PC-3 (cell line): ENCODE measurements around the gene KCNC2. TPM values are rescaled to one million over a fixed set of nuclear protein-coding genes. Genes with fewer than 3 reads are reported as not detected.
A peak's percentile ranks its signal among the peaks of the same experiment; 100 is the strongest.

Experiments used
- ATAC-seq: fragments of 200-7000 bp; cut with Tn5 transposase; 2 replicates; pipeline ENCODE4 v1.9.1; 2020; ENCODE audit warnings: mild to moderate bottlenecking, moderate library complexity
- BruUV-seq: library from RNA; stranded (reverse); fragments of 400-500 nt; replicated peaks from 2 replicates; lab custom pipeline; 2021; lab: Mats Ljungman, UMichigan
- CTCF ChIA-PET: fragments of 300-600 bp; sonication (Branson Sonifier 250); formaldehyde crosslinking; loops from one replicate; lab custom pipeline; 2022; ENCODE audit warnings: antibody characterized with exemption; lab: Charles Lee
- POLR2A ChIA-PET: fragments of 300-600 bp; sonication (Branson Sonifier 250); formaldehyde crosslinking; loops from one replicate; lab custom pipeline; 2022; ENCODE audit warnings: antibody characterized with exemption; ENCODE audit not compliant: unreplicated experiment; lab: Charles Lee
- DNase-seq: peaks from one replicate; pipeline ENCODE4 v3.0.0-alpha.2; 2015
- H2AFZ ChIP-seq: fragments of 300-600 bp; sonication (generic); 2 replicates; pipeline ENCODE4 v1.6.0; 2016; ENCODE audit warnings: antibody characterized with exemption, low read length
- H3F3A ChIP-seq: fragments of 300-600 bp; sonication (generic); one replicate; pipeline ENCODE4 v1.6.0; 2017; ENCODE audit warnings: antibody characterized with exemption, low read length, control low read depth, mild to moderate bottlenecking; ENCODE audit not compliant: unreplicated experiment
- H3K27ac ChIP-seq: fragments of 300-600 bp; sonication (generic); 2 replicates; pipeline ENCODE4 v1.5.1; 2016; ENCODE audit warnings: mild to moderate bottlenecking, low read length
- H3K27me3 ChIP-seq: fragments of 300-600 bp; sonication (generic); 2 replicates; pipeline ENCODE4 v1.6.1; 2016; ENCODE audit warnings: low read length, mixed read lengths
- H3K36me3 ChIP-seq: fragments of 300-600 bp; sonication (generic); 2 replicates; pipeline ENCODE4 v1.6.1; 2016; ENCODE audit warnings: low read depth, mixed run types, low read length, mixed read lengths
- H3K4me1 ChIP-seq: fragments of 300-600 bp; sonication (generic); 2 replicates; pipeline ENCODE4 v1.5.1; 2016; ENCODE audit warnings: low read length; ENCODE audit not compliant: insufficient read depth
- H3K4me2 ChIP-seq: fragments of 300-600 bp; sonication (generic); 2 replicates; pipeline ENCODE4 v1.6.0; 2016; ENCODE audit warnings: low read length
- H3K4me3 ChIP-seq: fragments of 300-600 bp; sonication (generic); 2 replicates; pipeline ENCODE4 v1.5.1; 2016; ENCODE audit warnings: mild to moderate bottlenecking, low read length, mixed read lengths
- H3K79me2 ChIP-seq: fragments of 300-600 bp; sonication (generic); 2 replicates; pipeline ENCODE4 v1.6.1; 2017; ENCODE audit warnings: low read length, mixed read lengths
- H3K9ac ChIP-seq: fragments of 300-600 bp; sonication (generic); 2 replicates; pipeline ENCODE4 v1.6.0; 2016; ENCODE audit warnings: mild to moderate bottlenecking, low read length
- H3K9me2 ChIP-seq: fragments of 300-600 bp; sonication (generic); replicated peaks from 2 replicates; pipeline ENCODE4 v1.6.1; 2016; ENCODE audit warnings: mixed run types, low read length, mixed read lengths
- H3K9me3 ChIP-seq: fragments of 300-600 bp; sonication (generic); 2 replicates; pipeline ENCODE4 v1.6.1; 2016; ENCODE audit warnings: low read length, mixed read lengths
- H4K20me1 ChIP-seq: fragments of 300-600 bp; sonication (generic); 2 replicates; pipeline ENCODE4 v1.6.1; 2016; ENCODE audit warnings: low read length, mixed read lengths
- EZH2 ChIP-seq: fragments of 300-600 bp; sonication (generic); IDR thresholded peaks from one replicate; pipeline ENCODE4 v1.6.1; 2017; ENCODE audit warnings: antibody characterized with exemption, mild to moderate bottlenecking, low read length; ENCODE audit not compliant: unreplicated experiment
- EZH2phosphoT487 ChIP-seq: fragments of 300-600 bp; sonication (generic); IDR thresholded peaks from 2 replicates; pipeline ENCODE4 v1.6.1; 2018; ENCODE audit warnings: mild to moderate bottlenecking, antibody characterized with exemption, low read length, borderline replicate concordance
- intact Hi-C: fragments of 100-400 bp; cut with micrococcal nuclease; formaldehyde crosslinking; loops from 2 replicates; pipeline ENCODE4 v1.9.0; 2023
- total RNA-seq: library from RNA; depleted of rRNA; stranded (reverse); fragments of >200 nt; gene quantifications from 2 replicates; pipeline ENCODE4 v1.2.3, GENCODE V29; 2014
- TF ChIP-seq, protein P1 (sequence below): fragments of 300-600 bp; sonication (generic); conservative IDR thresholded peaks from 2 replicates; pipeline ENCODE4 v1.5.1; 2017; ENCODE audit warnings: antibody characterized with exemption, low read depth, mild to moderate bottlenecking, low read length

KCNC2 gene
- total RNA-seq, 1 experiment from 2014 or later, result not detected

DNA sequence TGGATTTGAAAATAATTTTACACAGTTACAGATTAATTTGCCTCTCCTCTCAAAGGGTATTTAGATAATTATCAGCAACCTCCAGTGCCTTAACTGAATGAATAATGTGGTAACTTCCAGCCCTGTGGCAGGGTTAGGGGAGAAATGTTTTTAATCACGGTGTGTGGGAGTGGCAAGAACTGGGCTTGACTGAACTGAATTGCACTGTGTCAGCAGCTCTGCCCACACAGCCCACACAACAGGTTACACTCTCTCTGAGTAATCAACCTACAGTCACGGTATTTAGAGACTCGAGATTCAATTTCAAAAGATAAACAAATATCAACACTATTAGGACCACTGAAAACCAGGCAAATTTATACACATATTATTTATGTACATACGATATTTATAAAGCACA, 198.5 kb downstream of the KCNC2 start:
- TF ChIP-seq EZH2phosphoT487, result no peak
- TF ChIP-seq, protein P1, sequence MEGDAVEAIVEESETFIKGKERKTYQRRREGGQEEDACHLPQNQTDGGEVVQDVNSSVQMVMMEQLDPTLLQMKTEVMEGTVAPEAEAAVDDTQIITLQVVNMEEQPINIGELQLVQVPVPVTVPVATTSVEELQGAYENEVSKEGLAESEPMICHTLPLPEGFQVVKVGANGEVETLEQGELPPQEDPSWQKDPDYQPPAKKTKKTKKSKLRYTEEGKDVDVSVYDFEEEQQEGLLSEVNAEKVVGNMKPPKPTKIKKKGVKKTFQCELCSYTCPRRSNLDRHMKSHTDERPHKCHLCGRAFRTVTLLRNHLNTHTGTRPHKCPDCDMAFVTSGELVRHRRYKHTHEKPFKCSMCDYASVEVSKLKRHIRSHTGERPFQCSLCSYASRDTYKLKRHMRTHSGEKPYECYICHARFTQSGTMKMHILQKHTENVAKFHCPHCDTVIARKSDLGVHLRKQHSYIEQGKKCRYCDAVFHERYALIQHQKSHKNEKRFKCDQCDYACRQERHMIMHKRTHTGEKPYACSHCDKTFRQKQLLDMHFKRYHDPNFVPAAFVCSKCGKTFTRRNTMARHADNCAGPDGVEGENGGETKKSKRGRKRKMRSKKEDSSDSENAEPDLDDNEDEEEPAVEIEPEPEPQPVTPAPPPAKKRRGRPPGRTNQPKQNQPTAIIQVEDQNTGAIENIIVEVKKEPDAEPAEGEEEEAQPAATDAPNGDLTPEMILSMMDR, result no peak
- H2AFZ ChIP-seq, result no peak overlapping the region
- no peaks in the 10 kb centered on the region for H3K4me1 ChIP-seq
- H3F3A ChIP-seq, result no peaks in the 10 kb centered on the region
- BruUV-seq, result no TSS peak
- H3K9ac ChIP-seq, result no peak overlapping the region
- no peak overlapping the region for H3K4me3 ChIP-seq
- no peaks in the 10 kb centered on the region for H3K36me3 ChIP-seq
- no peak overlapping the region for H3K27ac ChIP-seq
- H3K4me2 ChIP-seq, result no peak overlapping the region
- H3K9me3 ChIP-seq, result no peaks in the 10 kb centered on the region
- peak; percentile 67 for ATAC-seq
- no peaks in the 10 kb centered on the region for H3K27me3 ChIP-seq
- no peaks in the 10 kb centered on the region for H3K79me2 ChIP-seq
- no peaks in the 10 kb centered on the region for H4K20me1 ChIP-seq
- DNase-seq, result peak; percentile 37
- no peaks in the 10 kb centered on the region for H3K9me2 ChIP-seq
- POLR2A ChIA-PET, result no interaction called here
- CTCF ChIA-PET, result no interaction called here
- intact Hi-C loops, result no loop called here

DNA sequence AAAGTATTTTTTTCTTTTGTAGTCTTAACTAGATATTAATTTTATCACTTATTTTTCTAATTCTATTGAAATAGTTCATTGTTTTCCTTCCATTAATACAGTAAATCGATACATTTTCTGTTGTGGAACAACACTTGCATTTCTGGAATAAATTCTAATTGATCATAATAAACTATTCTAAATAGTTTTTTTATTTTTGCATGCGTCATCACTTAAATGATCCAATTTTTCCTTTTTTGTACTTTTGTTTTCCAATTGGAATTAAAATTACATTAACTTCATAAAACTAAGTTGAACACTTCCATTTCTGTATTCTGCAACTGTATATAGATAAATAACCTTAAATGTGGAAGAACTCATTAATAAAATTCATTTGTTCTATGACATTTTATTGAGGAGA, 202.5 kb downstream of the KCNC2 start:
- Histone ChIP-seq H3K27ac (no peak overlapping the region), H3K27me3 (no peaks in the 10 kb centered on the region), H4K20me1 (no peaks in the 10 kb centered on the region), H3K79me2 (no peaks in the 10 kb centered on the region), H2AFZ (no peak overlapping the region), H3F3A (no peaks in the 10 kb centered on the region), H3K9me3 (no peaks in the 10 kb centered on the region), H3K4me2 (no peak overlapping the region), H3K36me3 (no peaks in the 10 kb centered on the region), H3K9ac (no peak overlapping the region), H3K4me3 (no peak overlapping the region), H3K4me1 (no peaks in the 10 kb centered on the region), H3K9me2 (no peaks in the 10 kb centered on the region)
- intact Hi-C loops, result no loop called here
- ATAC-seq, result no peak
- CTCF ChIA-PET, result no interaction called here
- BruUV-seq, result no TSS peak
- no peak for DNase-seq
- POLR2A ChIA-PET, result no interaction called here
- no peak for TF ChIP-seq EZH2phosphoT487
- TF ChIP-seq, protein P1, result no peak
- no peak for TF ChIP-seq EZH2

DNA sequence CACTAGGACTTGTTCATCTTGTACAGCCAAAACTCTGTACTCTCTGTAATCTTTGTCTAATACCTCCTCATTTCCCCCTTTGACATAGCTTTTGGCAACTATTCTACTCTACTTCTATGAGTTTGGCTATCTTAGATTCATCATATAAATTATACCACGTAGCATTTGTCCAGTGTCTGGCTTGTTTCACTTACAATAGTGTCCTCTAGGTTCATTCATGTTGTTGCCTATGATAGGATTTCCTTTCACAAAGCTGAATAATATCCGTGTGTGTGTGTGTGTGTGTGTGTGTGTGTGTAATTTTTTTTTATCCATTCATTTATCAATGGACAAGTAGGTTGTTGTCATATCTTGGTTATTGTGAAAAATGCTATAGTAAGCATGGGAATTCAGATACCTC, 209.5 kb downstream of the KCNC2 start:
- no TSS peak for BruUV-seq
- no peak; the same call in 1 of the 2 replicates for ATAC-seq
- no peak overlapping the region for H2AFZ ChIP-seq
- no peaks in the 10 kb centered on the region for H3K27me3 ChIP-seq
- intact Hi-C loops, result no loop called here
- no peaks in the 10 kb centered on the region for H3K9me3 ChIP-seq
- no peaks in the 10 kb centered on the region for H3K4me1 ChIP-seq
- H3K79me2 ChIP-seq, result no peaks in the 10 kb centered on the region
- H3F3A ChIP-seq, result no peaks in the 10 kb centered on the region
- H3K9me2 ChIP-seq, result no peaks in the 10 kb centered on the region
- H3K9ac ChIP-seq, result no peak overlapping the region
- ChIA-PET POLR2A (no interaction called here), CTCF (no interaction called here)
- no peaks in the 10 kb centered on the region for H4K20me1 ChIP-seq
- no peak overlapping the region for H3K4me3 ChIP-seq
- TF ChIP-seq EZH2phosphoT487, result no peak
- TF ChIP-seq EZH2, result no peak
- TF ChIP-seq, protein P1, result no peak
- no peaks in the 10 kb centered on the region for H3K36me3 ChIP-seq
- no peak for DNase-seq
- H3K27ac ChIP-seq, result no peak overlapping the region
- no peak overlapping the region for H3K4me2 ChIP-seq
